SK-N-SH (cell line): Measurements from ENCODE around the gene RDX. TPM values are rescaled to one million over a fixed set of nuclear protein-coding genes. Genes with fewer than 3 reads are reported as not detected.

Experiments
- CTCF ChIA-PET: fragments of 300-600, 350-600 bp; formaldehyde crosslinking; extraction: SDS; loops from one replicate; lab custom pipeline; 2021; lab: Yijun Ruan, JAX
- POLR2A ChIA-PET: fragments of 350-600 bp; sonication (Branson Sonifier 250); formaldehyde crosslinking; extraction: SDS; loops from one replicate; lab custom pipeline; 2020; ENCODE audit warnings: antibody characterized with exemption, inconsistent platforms; lab: Yijun Ruan, JAX
- DNase-seq: peaks from one replicate; pipeline ENCODE4 v3.0.0; 2012
- H2AFZ ChIP-seq: fragments of 200-600 bp; sonication (generic); 2 replicates; pipeline ENCODE4 v1.8.1; 2016; ENCODE audit warnings: antibody characterized with exemption, mild to moderate bottlenecking, low read depth
- H3F3A ChIP-seq: fragments of 200-600 bp; sonication (generic); replicated peaks from 2 replicates; pipeline ENCODE3; 2016; ENCODE audit warnings: antibody characterized with exemption, mild to moderate bottlenecking; ENCODE audit not compliant: insufficient read depth
- H3K27ac ChIP-seq, 2 experiments: fragments of 200-500 bp in 1 of 2; fragments of 200-600 bp in 1 of 2; sonication (Bioruptor generic) in 1 of 2; sonication (generic), shearing (Covaris generic) in 1 of 2; 2 replicates each; pipeline versions ENCODE4 v1.5.1 to v1.6.1; 2014 to 2016; ENCODE audit warnings: low read depth in 2 of 2, inconsistent platforms in 1 of 2, low read length in 1 of 2, mild to moderate bottlenecking in 1 of 2, mixed read lengths in 1 of 2
- H3K27me3 ChIP-seq: fragments of 200-600 bp; sonication (generic), shearing (Covaris generic); 2 replicates; pipeline ENCODE4 v1.6.1; 2016; ENCODE audit warnings: mixed run types; ENCODE audit not compliant: insufficient read depth
- H3K36me3 ChIP-seq, 2 experiments: fragments of 200-500 bp in 1 of 2; fragments of 200-600 bp in 1 of 2; sonication (Bioruptor generic) in 1 of 2; sonication (generic) in 1 of 2; replicated peaks in 1 of 2; 2 replicates each; pipeline versions ENCODE3 to v1.5.1; 2014 to 2016; ENCODE audit warnings: low read length in 1 of 2, mild to moderate bottlenecking in 1 of 2; ENCODE audit not compliant: insufficient read depth in 2 of 2, control insufficient read depth in 1 of 2
- H3K4me1 ChIP-seq, 2 experiments: fragments of 200-500 bp in 1 of 2; fragments of 200-600 bp in 1 of 2; sonication (Bioruptor generic) in 1 of 2; sonication (generic), shearing (Covaris generic) in 1 of 2; 2 replicates each; pipeline versions ENCODE4 v1.5.1 to v1.6.1; 2014 to 2016; ENCODE audit warnings: low read depth in 1 of 2, low read length in 1 of 2, mixed run types in 1 of 2; ENCODE audit not compliant: insufficient read depth in 2 of 2, control insufficient read depth in 1 of 2
- H3K4me2 ChIP-seq: fragments of 200-600 bp; sonication (generic), shearing (Covaris generic); 2 replicates; pipeline ENCODE4 v1.6.1; 2017; ENCODE audit warnings: mixed run types
- H3K4me3 ChIP-seq, 2 experiments: fragments of 200-500 bp in 1 of 2; fragments of 200-600 bp in 1 of 2; sonication (Bioruptor generic) in 1 of 2; sonication (generic), shearing (Covaris generic) in 1 of 2; 2 replicates each; pipeline versions ENCODE4 v1.5.1 to v1.8.1; 2014 to 2016; ENCODE audit warnings: low read depth in 2 of 2, inconsistent platforms in 1 of 2, low read length in 1 of 2, mild to moderate bottlenecking in 1 of 2, mixed read lengths in 1 of 2, moderate library complexity in 1 of 2
- H3K79me2 ChIP-seq: fragments of 200-600 bp; sonication (generic); 2 replicates; pipeline ENCODE4 v1.8.1; 2017; ENCODE audit warnings: mild to moderate bottlenecking; ENCODE audit not compliant: insufficient read depth
- H3K9ac ChIP-seq: fragments of 200-600 bp; sonication (generic); 2 replicates; pipeline ENCODE4 v1.6.1; 2017; ENCODE audit warnings: mixed run types
- H3K9me2 ChIP-seq: fragments of 200-600 bp; sonication (generic); 2 replicates; pipeline ENCODE4 v1.6.1; 2017; ENCODE audit warnings: mixed run types
- H3K9me3 ChIP-seq: fragments of 200-600 bp; sonication (generic); 2 replicates; pipeline ENCODE4 v1.6.1; 2017; ENCODE audit warnings: mixed run types, mild to moderate bottlenecking, moderate library complexity
- H4K20me1 ChIP-seq: fragments of 200-600 bp; sonication (generic); 2 replicates; pipeline ENCODE4 v1.6.1; 2017; ENCODE audit warnings: mild to moderate bottlenecking, mixed run types; ENCODE audit not compliant: insufficient read depth
- CTCF ChIP-seq: fragments of 200-600 bp; sonication (generic); IDR thresholded peaks from 2 replicates; pipeline ENCODE4 v1.6.1; 2017; ENCODE audit warnings: antibody characterized with exemption, mild to moderate bottlenecking, moderate library complexity
- ELF1 ChIP-seq: IDR thresholded peaks from 2 replicates; pipeline ENCODE4 v1.4.0; 2012
- EP300 ChIP-seq, 2 experiments: IDR thresholded peaks; 2 replicates each; pipeline versions ENCODE4 v1.4.0 to v1.6.1; 2012; ENCODE audit warnings: borderline replicate concordance in 1 of 2, low read depth in 1 of 2, low read length in 1 of 2
- EZH2phosphoT487 ChIP-seq: fragments of 200-600 bp; sonication (generic); IDR thresholded peaks from 2 replicates; pipeline ENCODE4 v1.6.1; 2017; ENCODE audit warnings: low read depth, mixed run types, mild to moderate bottlenecking, antibody characterized with exemption, moderate library complexity, borderline replicate concordance
- FOSL2 ChIP-seq: IDR thresholded peaks from 2 replicates; pipeline ENCODE4 v1.4.0; 2012; ENCODE audit warnings: low read depth, mild to moderate bottlenecking, moderate library complexity, borderline replicate concordance
- FOXJ3 ChIP-seq: sonication (generic); formaldehyde crosslinking; IDR thresholded peaks from 2 replicates; pipeline ENCODE4 v1.5.1; 2020; ENCODE audit warnings: mild to moderate bottlenecking, missing genetic modification reagents
- GABPA ChIP-seq: IDR thresholded peaks from 2 replicates; pipeline ENCODE4 v1.4.0; 2012; ENCODE audit warnings: low read depth, mild to moderate bottlenecking
- MEF2A ChIP-seq: IDR thresholded peaks from 2 replicates; pipeline ENCODE4 v1.4.0; 2012; ENCODE audit warnings: low read depth, borderline replicate concordance
- MXI1 ChIP-seq: IDR thresholded peaks from 2 replicates; pipeline ENCODE4 v1.6.1; 2012; ENCODE audit warnings: mild to moderate bottlenecking, low read depth, low read length, improper control_type of control experiment
- NFIC ChIP-seq: IDR thresholded peaks from 2 replicates; pipeline ENCODE4 v1.4.0; 2012; ENCODE audit warnings: borderline replicate concordance
- NRF1 ChIP-seq: IDR thresholded peaks from 2 replicates; pipeline ENCODE4 v1.6.1; 2012; ENCODE audit warnings: low read depth, mild to moderate bottlenecking, low read length
- POLR2AphosphoS5 ChIP-seq: IDR thresholded peaks from 2 replicates; pipeline ENCODE4 v1.6.1; 2012; ENCODE audit warnings: low read depth, low read length
- RAD21 ChIP-seq: IDR thresholded peaks from 2 replicates; pipeline ENCODE4 v1.6.1; 2012; ENCODE audit warnings: mild to moderate bottlenecking, low read length
- RCOR1 ChIP-seq: fragments of 150-350 bp; IDR thresholded peaks from 2 replicates; pipeline ENCODE4 v1.6.1; 2017; ENCODE audit warnings: antibody characterized with exemption, low read length
- TAF1 ChIP-seq: IDR thresholded peaks from 2 replicates; pipeline ENCODE4 v1.6.1; 2012; ENCODE audit warnings: low read depth, mild to moderate bottlenecking, low read length, moderate library complexity, borderline replicate concordance
- TEAD4 ChIP-seq: IDR thresholded peaks from 2 replicates; pipeline ENCODE4 v1.4.0; 2012; ENCODE audit warnings: mild to moderate bottlenecking, borderline replicate concordance; ENCODE audit not compliant: insufficient read depth
- ZBTB33 ChIP-seq: IDR thresholded peaks from 2 replicates; pipeline ENCODE4 v1.4.0; 2012; ENCODE audit warnings: low read depth, borderline replicate concordance
- WGBS: methylation state at CpG from one replicate; pipeline ENCODE4 v1.1.6; 2017; ENCODE audit warnings: low lambda C conversion rate; 5-methylcytosine and 5-hydroxymethylcytosine counted together
- polyA plus RNA-seq, 3 experiments: library from polyadenylated mRNA; depleted of rRNA; stranded (reverse); fragments of >200 nt; gene quantifications; 2 replicates each; pipeline ENCODE4 v1.2.3, GENCODE V29; 2012
- TF ChIP-seq, protein P1 (sequence below): IDR thresholded peaks from 2 replicates; pipeline ENCODE4 v1.4.0; 2012; ENCODE audit warnings: low read depth
- TF ChIP-seq, protein P2 (sequence below): fragments of 150-350 bp; IDR thresholded peaks from 2 replicates; pipeline ENCODE4 v1.6.1; 2016; ENCODE audit warnings: mild to moderate bottlenecking, low read depth, low read length
- TF ChIP-seq, protein P3 (sequence below): fragments of 150-350 bp; IDR thresholded peaks from 2 replicates; pipeline ENCODE4 v1.6.1; 2017; ENCODE audit warnings: antibody characterized with exemption, low read length, low read depth, borderline replicate concordance

Gene RDX
- polyA plus RNA-seq, 1 of the 3 experiments (the other 2 are of a cell fraction) = 29.4 TPM

DNA sequence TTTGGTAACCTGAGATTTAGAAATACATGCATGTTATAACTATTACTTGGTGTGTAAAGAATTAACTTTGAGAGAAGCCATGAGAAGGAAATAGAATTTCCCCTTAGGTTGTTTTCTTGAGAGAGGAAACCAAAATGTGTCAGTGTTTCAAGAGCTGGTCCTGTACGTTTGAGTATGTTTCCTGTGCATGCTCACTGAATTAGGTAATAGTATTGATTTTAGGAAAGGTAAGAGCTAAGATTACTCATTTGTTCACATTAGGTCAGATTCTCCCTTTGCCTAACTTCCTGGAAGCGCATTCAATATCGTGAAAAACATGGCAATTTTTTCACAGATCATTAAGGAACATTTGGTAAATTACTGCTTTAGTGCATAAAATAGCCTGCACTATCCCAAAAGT lies 49.3 kb upstream of the RDX start:
- Histone ChIP-seq H3K27me3 (no peaks in the 10 kb centered on the region), H3K4me1 (peaks cover 0 to 5% of the 10 kb centered on the region in 2 experiments; a peak in 1 of 4 replicates), H3K36me3 (no peaks in the 10 kb centered on the region), H3K4me2 (no peak overlapping the region), H3K9me3 (no peaks in the 10 kb centered on the region), H3K9me2 (no peaks in the 10 kb centered on the region), H3F3A (no peaks in the 10 kb centered on the region), H3K79me2 (no peaks in the 10 kb centered on the region), H3K4me3 (no peak overlapping the region), H4K20me1 (no peaks in the 10 kb centered on the region), H3K27ac (no peak overlapping the region), H2AFZ (no peak overlapping the region), H3K9ac (no peak overlapping the region)
- CTCF ChIA-PET = interaction anchor here (0.8 kb wide), 1 partner anchor 10 kb away, joined by 3 read pairs; no protein-coding TSS in a partner anchor
- no peak for TF ChIP-seq POLR2AphosphoS5
- no peak for TF ChIP-seq ZBTB33
- no peak for TF ChIP-seq TAF1
- TF ChIP-seq, protein P1, sequence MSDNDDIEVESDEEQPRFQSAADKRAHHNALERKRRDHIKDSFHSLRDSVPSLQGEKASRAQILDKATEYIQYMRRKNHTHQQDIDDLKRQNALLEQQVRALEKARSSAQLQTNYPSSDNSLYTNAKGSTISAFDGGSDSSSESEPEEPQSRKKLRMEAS = no peak
- no peak for TF ChIP-seq NFIC
- no peak for TF ChIP-seq FOSL2
- TF ChIP-seq, protein P2, sequence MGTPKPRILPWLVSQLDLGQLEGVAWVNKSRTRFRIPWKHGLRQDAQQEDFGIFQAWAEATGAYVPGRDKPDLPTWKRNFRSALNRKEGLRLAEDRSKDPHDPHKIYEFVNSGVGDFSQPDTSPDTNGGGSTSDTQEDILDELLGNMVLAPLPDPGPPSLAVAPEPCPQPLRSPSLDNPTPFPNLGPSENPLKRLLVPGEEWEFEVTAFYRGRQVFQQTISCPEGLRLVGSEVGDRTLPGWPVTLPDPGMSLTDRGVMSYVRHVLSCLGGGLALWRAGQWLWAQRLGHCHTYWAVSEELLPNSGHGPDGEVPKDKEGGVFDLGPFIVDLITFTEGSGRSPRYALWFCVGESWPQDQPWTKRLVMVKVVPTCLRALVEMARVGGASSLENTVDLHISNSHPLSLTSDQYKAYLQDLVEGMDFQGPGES = no peak
- TF ChIP-seq EZH2phosphoT487 = no peak
- no peak for TF ChIP-seq RCOR1
- no peak for TF ChIP-seq NRF1
- TF ChIP-seq ELF1 = no peak
- no peak for TF ChIP-seq MEF2A
- no peak for TF ChIP-seq EP300 (IDR thresholded peaks at IDR 0.05; ENCODE audit: borderline replicate concordance in 1 of 2, low read depth in 1 of 2, low read length in 1 of 2)
- TF ChIP-seq MXI1 = no peak
- TF ChIP-seq RAD21 = no peak
- TF ChIP-seq GABPA = no peak
- TF ChIP-seq, protein P3, sequence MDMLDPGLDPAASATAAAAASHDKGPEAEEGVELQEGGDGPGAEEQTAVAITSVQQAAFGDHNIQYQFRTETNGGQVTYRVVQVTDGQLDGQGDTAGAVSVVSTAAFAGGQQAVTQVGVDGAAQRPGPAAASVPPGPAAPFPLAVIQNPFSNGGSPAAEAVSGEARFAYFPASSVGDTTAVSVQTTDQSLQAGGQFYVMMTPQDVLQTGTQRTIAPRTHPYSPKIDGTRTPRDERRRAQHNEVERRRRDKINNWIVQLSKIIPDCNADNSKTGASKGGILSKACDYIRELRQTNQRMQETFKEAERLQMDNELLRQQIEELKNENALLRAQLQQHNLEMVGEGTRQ = no peak
- no peak for TF ChIP-seq TEAD4
- no peak for TF ChIP-seq FOXJ3 (CRISPR knock-in tag)
- no peak for TF ChIP-seq CTCF
- DNase-seq = no peak
- POLR2A ChIA-PET = no interaction called here
- WGBS = 86% methylated on average over 3 of the region's 3 CpGs
